CD8-positive, alpha-beta memory T cell (primary cell): ENCODE results near the gene FAM219A. TPM values are rescaled to one million over a fixed set of nuclear protein-coding genes. Genes with fewer than 3 reads are reported as not detected.
"Not testable (repeated sequence)": the region's sequence is repeated elsewhere in the genome, so short reads cannot be mapped to it uniquely, and the experiment has no call there.

Experiments used
- CTCF ChIA-PET: fragments of 350-600 bp; sonication (Branson Sonifier 250); formaldehyde crosslinking; loops from one replicate; lab custom pipeline; 2021; ENCODE audit warnings: antibody characterized with exemption; lab: Charles Lee
- POLR2A ChIA-PET: fragments of 350-600 bp; sonication (Branson Sonifier 250); formaldehyde crosslinking; loops from one replicate; lab custom pipeline; 2021; ENCODE audit warnings: antibody characterized with exemption; lab: Charles Lee
- DNase-seq, 5 donors: peaks; one replicate each; pipeline versions ENCODE4 v3.0.0 to v3.0.0-alpha.2; 2020 to 2022; ENCODE audit warnings: mixed read lengths in 1 of 5
- H3K27ac ChIP-seq: one replicate; pipeline ENCODE4 v1.7.0; 2013; ENCODE audit warnings: low read depth, mild to moderate bottlenecking, low read length, moderate library complexity
- H3K27me3 ChIP-seq: 2 replicates; pipeline ENCODE4 v1.7.0; 2013; ENCODE audit warnings: low read length, mild to moderate bottlenecking; ENCODE audit not compliant: insufficient read depth, poor library complexity, severe bottlenecking
- H3K36me3 ChIP-seq: 2 replicates; pipeline ENCODE4 v1.7.0; 2013; ENCODE audit warnings: mild to moderate bottlenecking, low read length, moderate library complexity; ENCODE audit not compliant: insufficient read depth
- H3K4me1 ChIP-seq: 2 replicates; pipeline ENCODE4 v1.7.0; 2013; ENCODE audit warnings: mild to moderate bottlenecking, low read length, moderate library complexity; ENCODE audit not compliant: insufficient read depth
- H3K4me3 ChIP-seq: 2 replicates; pipeline ENCODE4 v1.7.0; 2013; ENCODE audit warnings: mild to moderate bottlenecking, low read length
- H3K9me3 ChIP-seq: 2 replicates; pipeline ENCODE4 v1.7.0; 2013; ENCODE audit warnings: mild to moderate bottlenecking, low read length
- H3K27ac Mint-ChIP-seq, 8 donors: one replicate each; pipeline ENCODE4 v1.8.0; 2020 to 2021; ENCODE audit warnings: mixed read lengths in 8 of 8, mild to moderate bottlenecking in 6 of 8, inconsistent platforms in 3 of 8, moderate library complexity in 3 of 8
- H3K27me3 Mint-ChIP-seq, 2 donors: one replicate each; pipeline ENCODE4 v1.8.0; 2020 to 2021; ENCODE audit warnings: mixed read lengths in 2 of 2, mild to moderate bottlenecking in 1 of 2, moderate library complexity in 1 of 2
- H3K36me3 Mint-ChIP-seq, 3 donors: one replicate each; pipeline ENCODE4 v1.8.0; 2020 to 2021; ENCODE audit warnings: mixed read lengths in 3 of 3, inconsistent platforms in 1 of 3, mild to moderate bottlenecking in 1 of 3
- H3K4me1 Mint-ChIP-seq, 3 donors: one replicate each; pipeline ENCODE4 v1.8.0; 2020 to 2021; ENCODE audit warnings: mixed read lengths in 3 of 3, inconsistent platforms in 1 of 3, mild to moderate bottlenecking in 1 of 3
- H3K4me3 Mint-ChIP-seq, 7 donors: one replicate each; pipeline ENCODE4 v1.8.0; 2020 to 2021; ENCODE audit warnings: mixed read lengths in 7 of 7, mild to moderate bottlenecking in 6 of 7, moderate library complexity in 4 of 7, inconsistent platforms in 2 of 7
- H3K9me3 Mint-ChIP-seq, 5 donors: one replicate each; pipeline ENCODE4 v1.8.0; 2020 to 2022; ENCODE audit warnings: mixed read lengths in 5 of 5, mild to moderate bottlenecking in 3 of 5, moderate library complexity in 2 of 5, inconsistent platforms in 1 of 5
- polyA plus RNA-seq: library from polyadenylated mRNA; unstranded; fragments of 300-500 nt; fragmentation: Illumina TruSeq; gene quantifications from one replicate; pipeline ENCODE4 v1.2.3, GENCODE V29; 2021
- total RNA-seq, 2 experiments: library from RNA; stranded (reverse); gene quantifications; one replicate each; pipeline ENCODE4 v1.2.3, GENCODE V29; 2021

FAM219A gene
- total and polyA plus RNA-seq, 3 experiments from 2014 or later, result 1.7 to 10.5 (median 9.4) TPM

DNA sequence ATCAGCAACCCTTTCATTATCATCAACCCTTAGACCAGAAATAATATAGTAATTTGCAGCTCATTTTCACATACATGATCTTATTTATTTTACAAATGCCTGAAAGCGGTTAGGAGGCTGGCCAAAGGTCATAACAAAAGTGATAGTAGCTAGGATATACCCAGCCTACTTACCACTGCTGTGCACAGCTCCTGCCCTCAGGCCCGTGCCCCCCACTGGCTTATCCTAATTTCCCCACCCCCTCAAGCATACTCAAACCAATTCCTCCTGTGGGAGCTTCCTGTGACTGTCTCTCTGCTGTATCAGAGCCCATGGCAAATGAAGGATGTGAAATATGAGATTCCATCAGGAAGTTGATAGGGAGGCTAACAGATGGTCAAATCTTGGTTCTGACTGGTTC lies 14.8 kb downstream of the FAM219A start:
- no peaks in the 10 kb centered on the region for H3K36me3 ChIP-seq
- ChIA-PET CTCF (interaction anchor here (1.1 to 2.6 kb wide), 3 partner anchors 57 to 148 kb away, joined by 3 to 13 read pairs (median 3); no protein-coding TSS in a partner anchor), POLR2A (no interaction called here)
- H3K27me3 Mint-ChIP-seq, result no peaks in the 10 kb centered on the region
- peak overlapping the region in 2 of 8 donors; percentile 17 to 24 for H3K27ac Mint-ChIP-seq
- H3K27ac ChIP-seq, result no peak overlapping the region
- no peaks in the 10 kb centered on the region for H3K9me3 ChIP-seq
- no peak overlapping the region for H3K4me3 ChIP-seq
- peaks cover 8% of the 10 kb centered on the region for H3K4me1 ChIP-seq
- no peaks in the 10 kb centered on the region for H3K9me3 Mint-ChIP-seq
- no peaks in the 10 kb centered on the region for H3K27me3 ChIP-seq
- H3K4me1 Mint-ChIP-seq, result peaks cover 10 to 22% (median 11%) of the 10 kb centered on the region in 3 donors
- no peak overlapping the region for H3K4me3 Mint-ChIP-seq
- peaks cover 0 to 6% (median 5%) of the 10 kb centered on the region in 3 donors for H3K36me3 Mint-ChIP-seq
- DNase-seq, result no peak

- DNase-seq, result no peak
- Mint-ChIP-seq H3K4me3 (no peak overlapping the region), H3K27ac (no peak overlapping the region), H3K9me3 (no peaks in the 10 kb centered on the region), H3K27me3 (no peaks in the 10 kb centered on the region), H3K36me3 (peaks cover 0 to 6% (median 5%) of the 10 kb centered on the region in 3 donors), H3K4me1 (peaks cover 10 to 22% (median 11%) of the 10 kb centered on the region in 3 donors)
- ChIA-PET POLR2A (no interaction called here), CTCF (interaction anchor here (1.2 to 2.6 kb wide), 2 partner anchors 58 to 149 kb away, joined by 3 to 13 read pairs; no protein-coding TSS in a partner anchor)
- Histone ChIP-seq H3K27ac (no peak overlapping the region), H3K4me3 (no peak overlapping the region), H3K36me3 (no peaks in the 10 kb centered on the region), H3K9me3 (no peaks in the 10 kb centered on the region), H3K27me3 (no peaks in the 10 kb centered on the region), H3K4me1 (peaks cover 8% of the 10 kb centered on the region)
Observed at GRCh38 chr9:34442770-34443169, 15.6 kb downstream of the FAM219A start.

- Histone ChIP-seq H3K36me3 (no peaks in the 10 kb centered on the region), H3K27me3 (no peaks in the 10 kb centered on the region), H3K9me3 (no peaks in the 10 kb centered on the region), H3K4me3 (no peak overlapping the region), H3K4me1 (peaks cover 8% of the 10 kb centered on the region), H3K27ac (no peak overlapping the region)
- no peak for DNase-seq
- no peak overlapping the region for H3K4me3 Mint-ChIP-seq
- ChIA-PET POLR2A (no interaction called here), CTCF (interaction anchor here (0.9 to 1.5 kb wide), 5 partner anchors 9 to 164 kb away, joined by 3 to 4 read pairs (median 4); no protein-coding TSS in a partner anchor)
- no peaks in the 10 kb centered on the region for H3K9me3 Mint-ChIP-seq
- H3K27ac Mint-ChIP-seq, result peak overlapping the region in 2 of 8 donors; percentile 23 to 36
- H3K36me3 Mint-ChIP-seq, result peaks cover 0 to 7% (median 5%) of the 10 kb centered on the region in 3 donors
- peaks cover 11 to 22% (median 11%) of the 10 kb centered on the region in 3 donors for H3K4me1 Mint-ChIP-seq
- no peaks in the 10 kb centered on the region for H3K27me3 Mint-ChIP-seq
Observed at GRCh38 chr9:34440017-34440416, 18.4 kb downstream of the FAM219A start.

DNA sequence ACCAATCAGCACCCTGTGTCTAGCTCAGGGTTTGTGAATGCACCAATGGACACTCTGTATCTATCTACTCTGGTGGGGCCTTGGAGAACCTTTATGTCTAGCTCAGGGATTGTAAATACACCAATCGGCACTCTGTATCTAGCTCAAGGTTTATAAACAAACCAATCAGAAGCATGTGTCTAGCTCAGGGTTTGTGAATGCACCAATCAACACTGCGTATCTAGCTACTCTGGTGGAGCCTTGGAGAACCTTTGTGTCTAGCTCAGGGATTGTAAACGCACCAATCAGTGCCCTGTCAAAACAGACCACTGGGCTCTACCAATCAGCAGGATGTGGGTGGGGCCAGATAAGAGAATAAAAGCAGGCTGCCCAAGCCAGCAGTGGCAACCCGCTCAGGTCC lies 19.9 kb downstream of the FAM219A start:
- POLR2A ChIA-PET, H3K27me3 Mint-ChIP-seq, H3K4me1 ChIP-seq, H3K4me3 Mint-ChIP-seq, H3K27ac Mint-ChIP-seq, H3K4me3 ChIP-seq, H3K36me3 ChIP-seq, H3K27ac ChIP-seq, H3K9me3 ChIP-seq, H3K27me3 ChIP-seq, H3K9me3 Mint-ChIP-seq, H3K36me3 Mint-ChIP-seq, DNase-seq: not testable (repeated sequence)
- H3K4me1 Mint-ChIP-seq, result peaks cover 11 to 22% (median 11%) of the 10 kb centered on the region in 3 donors
- CTCF ChIA-PET, result interaction anchor here (0.8 to 1.5 kb wide), 6 partner anchors 8 to 154 kb away, joined by 3 to 5 read pairs (median 3); no protein-coding TSS in a partner anchor

DNA sequence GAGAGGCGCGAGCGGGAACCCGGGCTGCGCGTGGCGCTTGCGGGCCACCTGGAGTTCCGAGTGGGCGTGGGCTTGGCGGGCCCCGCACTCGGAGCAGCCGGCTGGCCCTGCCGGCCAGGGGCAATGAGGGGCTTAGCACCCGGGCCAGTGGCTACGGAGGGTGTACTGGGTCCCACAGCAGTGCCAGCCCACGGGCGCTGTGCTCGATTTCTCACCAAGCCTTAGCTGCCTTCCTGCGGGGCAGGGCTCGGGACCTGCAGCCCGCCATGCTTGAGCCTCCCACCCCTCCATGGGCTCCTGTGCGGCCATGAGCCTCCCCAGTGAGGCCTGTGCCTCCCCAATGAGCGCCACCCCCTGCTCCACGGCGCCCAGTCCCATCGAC lies 20.5 kb downstream of the FAM219A start:
- H3K36me3 Mint-ChIP-seq, H3K27me3 ChIP-seq, DNase-seq, H3K27ac ChIP-seq, H3K4me1 ChIP-seq, H3K36me3 ChIP-seq, H3K4me3 Mint-ChIP-seq, H3K27ac Mint-ChIP-seq, POLR2A ChIA-PET, H3K27me3 Mint-ChIP-seq, H3K9me3 ChIP-seq, H3K9me3 Mint-ChIP-seq, H3K4me3 ChIP-seq: not testable (repeated sequence)
- CTCF ChIA-PET, result interaction anchor here (0.8 to 1.5 kb wide), 6 partner anchors 9 to 154 kb away, joined by 3 to 5 read pairs (median 4); no protein-coding TSS in a partner anchor
- H3K4me1 Mint-ChIP-seq, result peaks cover 11 to 22% (median 11%) of the 10 kb centered on the region in 3 donors

- ChIA-PET CTCF (interaction anchor here (0.7 to 1.5 kb wide), 11 partner anchors 9 to 154 kb away, joined by 3 to 6 read pairs (median 4); no protein-coding TSS in a partner anchor), POLR2A (no interaction called here)
- peaks cover 0 to 7% (median 3%) of the 10 kb centered on the region in 3 donors for H3K36me3 Mint-ChIP-seq
- peaks cover 11 to 22% (median 11%) of the 10 kb centered on the region in 3 donors for H3K4me1 Mint-ChIP-seq
- no peaks in the 10 kb centered on the region for H3K9me3 Mint-ChIP-seq
- H3K9me3 ChIP-seq, result no peaks in the 10 kb centered on the region
- peak; percentile 19 to 70 (median 56) for DNase-seq
- no peak overlapping the region for H3K4me3 Mint-ChIP-seq
- H3K27ac Mint-ChIP-seq, result no peak overlapping the region
- H3K4me3 ChIP-seq, result no peak overlapping the region
- H3K36me3 ChIP-seq, result no peaks in the 10 kb centered on the region
- peaks cover 8% of the 10 kb centered on the region for H3K4me1 ChIP-seq
- H3K27me3 ChIP-seq, result no peaks in the 10 kb centered on the region
- H3K27me3 Mint-ChIP-seq, result no peaks in the 10 kb centered on the region
- no peak overlapping the region for H3K27ac ChIP-seq
Observed at GRCh38 chr9:34437006-34437925, 21.1 kb downstream of the FAM219A start.

GRCh38 chr9:34431667-34432066 lies 26.7 kb downstream of the FAM219A start:
- H3K27ac Mint-ChIP-seq, result peak overlapping the region in 1 of 8 donors; percentile 54
- Histone ChIP-seq H3K36me3 (no peaks in the 10 kb centered on the region), H3K27ac (no peak overlapping the region), H3K27me3 (no peaks in the 10 kb centered on the region), H3K9me3 (no peaks in the 10 kb centered on the region), H3K4me1 (no peaks in the 10 kb centered on the region), H3K4me3 (no peak overlapping the region)
- no peaks in the 10 kb centered on the region for H3K9me3 Mint-ChIP-seq
- DNase-seq, result no peak
- no peaks in the 10 kb centered on the region for H3K4me1 Mint-ChIP-seq
- no peak overlapping the region for H3K4me3 Mint-ChIP-seq
- peaks cover 0 to 4% (median 0%) of the 10 kb centered on the region in 3 donors for H3K36me3 Mint-ChIP-seq
- ChIA-PET POLR2A (no interaction called here), CTCF (interaction anchor here (1.9 kb wide), 1 partner anchor 160 kb away, joined by 7 read pairs; no protein-coding TSS in a partner anchor)
- H3K27me3 Mint-ChIP-seq, result no peaks in the 10 kb centered on the region
